Activated T-cell treated with anti-CD3 and anti-CD28 coated beads, Interleukin-2, amount 50 U/mL, for 72 hours (primary cell): Measurements from ENCODE around the gene ATXN3L. TPM values are rescaled to one million over a fixed set of nuclear protein-coding genes. Genes with fewer than 3 reads are reported as not detected.

Experiments
- ATAC-seq, 2 donors: fragments of 150-1000 bp; cut with Tn5 transposase; replicated peaks in 1 of 2; 2 replicates each; pipeline ENCODE4 v1.10.0; 2021; ENCODE audit warnings: moderate library complexity in 2 of 2, mild to moderate bottlenecking in 1 of 2
- DNase-seq, 2 donors: peaks; one replicate each; pipeline ENCODE4 v3.0.0; 2021 to 2022; ENCODE audit warnings: mixed read lengths in 1 of 2
- H3K27ac Mint-ChIP-seq: one replicate; pipeline ENCODE4 v1.8.0; 2022; ENCODE audit warnings: mild to moderate bottlenecking, moderate library complexity, mixed read lengths
- H3K27me3 Mint-ChIP-seq: one replicate; pipeline ENCODE4 v1.8.0; 2022; ENCODE audit warnings: low read depth, mixed read lengths
- H3K36me3 Mint-ChIP-seq, 2 donors: one replicate each; pipeline ENCODE4 v1.8.0; 2022; ENCODE audit warnings: mixed read lengths in 2 of 2, mild to moderate bottlenecking in 1 of 2; ENCODE audit not compliant: insufficient read depth in 2 of 2
- H3K4me1 Mint-ChIP-seq: one replicate; pipeline ENCODE4 v1.8.0; 2022; ENCODE audit warnings: low read depth, mixed read lengths
- H3K4me3 Mint-ChIP-seq, 2 donors: one replicate each; pipeline ENCODE4 v1.8.0; 2022; ENCODE audit warnings: mild to moderate bottlenecking in 2 of 2, mixed read lengths in 2 of 2, moderate library complexity in 2 of 2
- H3K9me3 Mint-ChIP-seq, 2 donors: one replicate each; pipeline ENCODE4 v1.8.0; 2022; ENCODE audit warnings: mixed read lengths in 2 of 2
- total RNA-seq, 2 donors: library from RNA; stranded (reverse); gene quantifications; one replicate each; pipeline ENCODE4 v1.2.3, GENCODE V29; 2022

The ATXN3L gene
- total RNA-seq, 2 donors from 2014 or later = not detected

DNA sequence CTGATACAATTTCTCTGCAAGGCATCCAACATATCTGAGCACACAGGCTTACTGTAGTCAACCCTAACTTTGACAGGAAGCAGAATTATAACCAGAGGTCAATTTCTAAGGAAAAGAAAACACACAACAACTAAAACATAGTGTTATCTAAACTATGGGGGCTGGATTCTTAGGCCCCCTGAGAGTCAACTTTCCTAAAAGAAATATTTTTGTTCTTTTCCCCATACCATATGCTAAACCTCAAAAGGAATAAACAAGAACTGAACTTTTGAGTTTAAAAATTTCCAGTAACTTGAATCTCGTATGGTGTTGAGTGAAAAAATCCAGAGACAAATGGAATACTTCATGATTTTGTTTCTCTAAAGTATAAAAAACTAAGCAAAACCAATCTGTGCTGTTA lies 42.9 kb downstream of the ATXN3L start:
- H3K36me3 Mint-ChIP-seq = no peaks in the 10 kb centered on the region
- H3K27ac Mint-ChIP-seq = no peak overlapping the region
- H3K27me3 Mint-ChIP-seq = peaks cover 46% of the 10 kb centered on the region
- H3K9me3 Mint-ChIP-seq = peaks cover 0 to 1% of the 10 kb centered on the region in 2 donors
- DNase-seq = no peak
- no peak overlapping the region for H3K4me3 Mint-ChIP-seq
- no peaks in the 10 kb centered on the region for H3K4me1 Mint-ChIP-seq
- no peak for ATAC-seq

DNA sequence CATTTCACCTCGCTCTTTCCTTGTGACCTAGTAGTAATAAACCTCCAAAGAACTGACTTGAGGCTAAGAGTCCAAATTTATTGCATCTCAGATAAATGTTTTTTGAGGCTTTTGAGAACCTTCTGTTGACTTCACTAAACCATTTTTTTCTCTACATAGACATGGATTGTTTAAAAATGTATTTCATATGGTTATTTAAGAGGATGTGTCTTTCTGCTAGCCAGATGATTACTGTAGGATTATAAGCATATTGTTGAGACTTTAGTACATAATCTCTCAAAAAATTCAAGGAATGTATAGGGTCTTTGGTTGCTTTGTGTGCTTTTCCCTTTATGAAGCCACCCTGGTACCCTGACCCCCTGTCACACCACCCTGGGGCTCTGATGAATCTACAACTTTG lies 44.8 kb downstream of the ATXN3L start:
- no peaks in the 10 kb centered on the region for H3K9me3 Mint-ChIP-seq
- no peaks in the 10 kb centered on the region for H3K36me3 Mint-ChIP-seq
- no peak for DNase-seq
- ATAC-seq = no peak
- no peak overlapping the region for H3K27ac Mint-ChIP-seq
- no peaks in the 10 kb centered on the region for H3K4me1 Mint-ChIP-seq
- peaks cover 38% of the 10 kb centered on the region for H3K27me3 Mint-ChIP-seq
- no peak overlapping the region for H3K4me3 Mint-ChIP-seq

DNA sequence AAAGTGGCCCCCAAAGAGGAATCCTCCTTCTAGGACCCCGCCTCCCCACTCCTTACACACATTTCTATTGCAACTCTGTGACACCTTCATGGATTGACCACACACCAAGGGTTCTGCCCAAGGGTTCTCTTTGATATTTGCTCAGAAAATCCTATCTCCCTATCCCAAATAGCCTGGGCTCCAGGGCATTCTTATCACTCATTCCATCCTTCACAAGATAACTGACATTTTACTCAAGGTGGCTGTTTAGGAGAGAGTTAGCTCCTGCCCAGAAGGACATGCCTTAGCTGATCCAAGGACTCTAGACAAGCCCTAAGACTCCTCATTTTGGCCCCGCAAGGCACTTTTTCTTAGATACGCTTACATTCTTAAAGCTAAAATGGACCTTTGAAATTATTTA lies 47.4 kb downstream of the ATXN3L start:
- Mint-ChIP-seq H3K27me3 (peaks cover 38% of the 10 kb centered on the region), H3K27ac (no peak overlapping the region), H3K4me3 (no peak overlapping the region)

DNA sequence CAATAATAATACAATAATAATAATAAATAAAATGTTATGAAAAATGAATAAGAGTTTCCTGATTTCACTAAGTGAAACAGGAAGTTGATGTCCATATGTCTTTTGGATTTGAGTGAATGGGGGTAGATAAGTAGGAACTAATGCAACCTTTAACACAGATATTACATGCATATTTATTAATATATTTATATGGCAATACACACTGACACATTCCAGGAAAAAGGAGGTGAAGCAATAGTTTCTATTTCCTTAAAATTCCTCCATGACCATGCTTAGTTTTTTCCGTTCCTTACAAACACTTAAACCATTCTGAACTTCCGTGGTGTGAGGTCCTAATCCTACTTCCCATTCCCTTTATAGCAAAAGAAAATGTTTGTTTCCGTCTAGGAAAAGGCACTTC lies 48.3 kb downstream of the ATXN3L start:
- no peaks in the 10 kb centered on the region for H3K9me3 Mint-ChIP-seq
- DNase-seq = no peak
- ATAC-seq = no peak
- no peak overlapping the region for H3K27ac Mint-ChIP-seq
- no peak overlapping the region for H3K4me3 Mint-ChIP-seq
- H3K27me3 Mint-ChIP-seq = peaks cover 31% of the 10 kb centered on the region
- H3K4me1 Mint-ChIP-seq = no peaks in the 10 kb centered on the region
- H3K36me3 Mint-ChIP-seq = no peaks in the 10 kb centered on the region

More for the DNA sequence above, 47.4 kb downstream of the ATXN3L start:
- no peaks in the 10 kb centered on the region for H3K9me3 Mint-ChIP-seq
- no peaks in the 10 kb centered on the region for H3K36me3 Mint-ChIP-seq
- H3K4me1 Mint-ChIP-seq = no peaks in the 10 kb centered on the region
- ATAC-seq (no peak), DNase-seq (no peak)

DNA sequence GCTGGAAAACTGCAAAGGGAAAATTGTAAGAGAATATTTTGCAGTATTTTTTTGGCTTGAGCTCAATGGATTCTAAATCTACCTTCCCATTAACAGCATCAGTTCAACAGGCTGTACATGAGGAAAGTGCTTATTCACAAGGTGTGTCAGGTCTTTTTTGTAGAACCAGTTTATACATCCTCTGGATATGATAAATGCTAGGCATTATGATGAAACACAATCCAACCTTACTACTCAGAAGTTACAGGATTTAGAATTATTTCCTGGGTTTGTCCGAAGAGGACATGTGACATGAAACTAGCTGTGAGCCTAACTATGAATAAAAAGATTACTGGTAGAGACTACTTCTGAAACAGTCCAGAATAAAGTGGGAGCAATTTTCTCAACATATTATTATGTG lies 49.5 kb downstream of the ATXN3L start:
- no peaks in the 10 kb centered on the region for H3K36me3 Mint-ChIP-seq
- no peaks in the 10 kb centered on the region for H3K9me3 Mint-ChIP-seq
- H3K4me1 Mint-ChIP-seq = no peaks in the 10 kb centered on the region
- H3K27ac Mint-ChIP-seq = no peak overlapping the region
- DNase-seq (no peak), ATAC-seq (no peak)
- no peak overlapping the region for H3K4me3 Mint-ChIP-seq
- peaks cover 23% of the 10 kb centered on the region for H3K27me3 Mint-ChIP-seq

DNA sequence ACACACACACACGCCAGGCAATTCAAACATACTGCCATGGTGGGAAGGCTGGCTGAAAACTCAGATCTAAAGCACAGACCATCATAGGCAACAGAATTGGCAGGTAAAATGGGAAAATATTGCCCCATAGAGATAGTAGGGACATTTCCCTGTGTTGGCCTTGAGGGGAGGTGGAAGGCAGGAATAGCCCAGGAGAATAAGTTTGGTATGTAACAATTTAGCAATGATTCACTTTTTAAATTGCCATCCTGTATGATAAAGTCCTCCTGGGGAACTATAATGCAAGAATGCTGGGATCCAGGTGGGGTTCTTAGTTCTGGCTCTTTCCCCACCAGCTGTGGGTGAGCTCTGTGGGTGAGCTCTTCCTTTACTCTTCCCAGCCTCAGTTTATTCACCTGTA lies 51.0 kb downstream of the ATXN3L start:
- H3K36me3 Mint-ChIP-seq = no peaks in the 10 kb centered on the region
- no peaks in the 10 kb centered on the region for H3K9me3 Mint-ChIP-seq
- no peak for ATAC-seq

More for the DNA sequence above, 51.0 kb downstream of the ATXN3L start:
- no peak for DNase-seq
- Mint-ChIP-seq H3K4me1 (peaks cover under 1% of the 10 kb centered on the region), H3K27me3 (peaks cover 9% of the 10 kb centered on the region), H3K27ac (no peak overlapping the region), H3K4me3 (no peak overlapping the region)

Other genes starting within 250 kb of the ATXN3L start
- gene EGFL6, start 249.5 kb upstream of the ATXN3L start, total RNA-seq = 1 to 10 TPM; 2.4 to 3.6 TPM